ENCODE measurements around the gene YAF2. TPM values are rescaled to one million over a fixed set of nuclear protein-coding genes. Genes with fewer than 3 reads are reported as not detected.

YAF2 gene, protein sequence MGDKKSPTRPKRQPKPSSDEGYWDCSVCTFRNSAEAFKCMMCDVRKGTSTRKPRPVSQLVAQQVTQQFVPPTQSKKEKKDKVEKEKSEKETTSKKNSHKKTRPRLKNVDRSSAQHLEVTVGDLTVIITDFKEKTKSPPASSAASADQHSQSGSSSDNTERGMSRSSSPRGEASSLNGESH
- 10 to 100 TPM; 40.2 to 42.8 TPM for total RNA-seq
- polyA plus RNA-seq, result 10 to 100 TPM; 10.6 to 21.8 (median 12.7) TPM
- 35.5 to 69.4 (median 39.7) reads per million in 6 experiments for total RNA-seq

DNA sequence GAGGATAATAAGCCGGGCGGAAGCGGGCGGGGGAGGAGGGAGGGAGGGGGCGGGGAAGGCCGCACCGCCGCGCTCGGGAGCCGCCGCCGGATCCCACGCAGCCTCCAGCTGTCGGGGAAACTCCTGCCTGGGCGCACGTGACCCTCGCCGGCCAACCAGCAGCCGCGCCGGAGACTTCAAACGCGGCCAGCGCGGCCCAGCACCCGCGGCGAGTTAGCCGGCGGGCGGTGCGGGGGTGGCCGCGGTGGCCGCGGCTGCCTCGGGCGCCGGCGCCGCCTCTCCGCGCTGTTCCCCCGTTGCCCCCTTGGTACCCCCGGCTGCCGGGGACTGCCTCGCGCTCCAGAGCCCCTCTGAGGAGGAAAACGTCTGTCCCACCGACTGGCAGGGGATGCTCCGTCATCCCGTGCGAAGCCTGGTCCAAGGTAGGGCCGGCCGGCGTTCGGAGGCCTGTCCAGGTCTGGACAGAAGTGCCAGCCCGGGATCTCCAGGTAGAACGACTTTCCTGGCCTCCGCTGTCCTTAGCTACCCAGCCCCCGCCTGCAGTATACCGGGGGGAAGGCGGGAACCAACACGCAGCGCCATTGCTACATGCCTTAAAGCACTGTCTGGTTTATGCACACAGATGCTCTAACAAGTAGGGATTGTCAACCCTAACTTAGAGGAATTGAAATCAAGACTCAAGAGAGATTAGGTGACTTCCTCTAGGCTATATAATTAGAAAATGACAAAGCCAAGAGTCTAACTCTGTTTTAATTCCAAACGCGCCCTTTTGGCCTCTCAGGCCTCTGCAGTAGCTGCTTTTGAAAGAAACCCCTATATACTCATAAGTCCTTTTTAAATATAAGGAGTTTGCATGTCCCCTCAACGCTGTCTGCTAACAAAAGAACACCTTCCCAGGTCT lies at the start of gene YAF2:
Gene YAF2, minus strand, starts transcription at position 9 of the 901 bp plus-strand sequence. CDS start 68 bp downstream, outside the sequence.
- Mint-ChIP-seq H3K4me3 (peak within 1 kb of the TSS; percentile 87 to 98 (median 93)), H3K27ac (peak within 1 kb of the TSS; percentile 86 to 96 (median 95)), H3K36me3 (peaks cover 4 to 20% (median 7%) of the 10 kb centered on the region in 3 donors), H3K27me3 (no peaks in the 10 kb centered on the region), H3K9me3 (no peaks in the 10 kb centered on the region), H3K4me1 (peaks cover 17 to 42% (median 35%) of the 10 kb centered on the region in 4 donors)
- peak; percentile 73 to 88 (median 81) for DNase-seq
- ATAC-seq, result peak; percentile 84 to 85
- POLR2A ChIA-PET, result interaction anchor here (0.5 to 2.9 kb wide), 3 partner anchors 56 to 94 kb away, joined by 3 to 9 read pairs (median 4); partner anchors contain the start of gene GXYLT1

DNA sequence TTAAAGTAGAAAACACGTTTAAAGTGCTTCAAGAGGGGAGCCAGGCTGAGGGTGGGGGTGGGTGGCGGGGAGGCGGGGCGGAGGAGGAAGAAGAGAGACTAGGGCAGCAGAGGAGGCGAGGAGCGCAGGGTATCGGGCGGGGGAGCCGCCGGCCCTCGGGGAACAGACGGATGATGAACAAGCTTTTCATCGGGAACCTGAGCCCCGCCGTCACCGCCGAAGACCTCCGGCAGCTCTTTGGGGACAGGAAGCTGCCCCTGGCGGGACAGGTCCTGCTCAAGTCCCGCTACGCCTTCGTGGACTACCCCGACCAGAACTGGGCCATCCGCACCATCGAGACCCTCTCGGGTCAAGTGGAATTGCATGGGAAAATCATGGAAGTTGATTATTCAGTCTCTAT lies 48.7 kb upstream of the YAF2 start:
- no peak for ATAC-seq
- Mint-ChIP-seq H3K9me3 (no peaks in the 10 kb centered on the region), H3K36me3 (peaks cover 0 to 6% (median 0%) of the 10 kb centered on the region in 3 donors), H3K27me3 (peaks cover 0 to 14% (median 8%) of the 10 kb centered on the region in 5 donors), H3K27ac (no peak overlapping the region), H3K4me1 (peaks cover 2 to 7% (median 6%) of the 10 kb centered on the region in 4 donors), H3K4me3 (no peak overlapping the region)
- POLR2A ChIA-PET, result no interaction called here
- DNase-seq, result no peak

DNA sequence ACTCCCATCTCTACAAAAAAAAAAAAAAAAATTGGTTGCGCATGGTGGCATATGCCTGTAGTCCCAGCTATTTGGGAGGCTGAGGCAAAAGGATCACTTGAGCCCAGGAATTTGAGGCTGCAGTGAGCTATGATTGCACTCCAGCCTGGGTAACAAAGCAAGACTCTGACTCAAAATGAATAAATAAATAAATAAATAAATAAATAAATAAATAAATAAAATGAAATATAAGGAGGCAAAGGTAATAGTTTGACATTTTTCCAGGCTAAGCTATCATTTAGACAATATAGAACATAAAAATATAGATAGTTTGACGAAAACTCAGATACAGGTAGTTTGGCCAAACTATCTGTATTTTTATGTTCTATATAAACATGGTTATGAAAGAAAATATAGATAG lies 47.4 kb upstream of the YAF2 start:
- ATAC-seq (no peak), DNase-seq (no peak)
- Mint-ChIP-seq H3K9me3 (no peaks in the 10 kb centered on the region), H3K27ac (no peak overlapping the region), H3K36me3 (peaks cover 0 to 6% (median 0%) of the 10 kb centered on the region in 3 donors), H3K4me1 (peaks cover 2 to 7% (median 6%) of the 10 kb centered on the region in 4 donors), H3K4me3 (no peak overlapping the region), H3K27me3 (peaks cover 0 to 14% (median 8%) of the 10 kb centered on the region in 5 donors)
- POLR2A ChIA-PET, result no interaction called here

DNA sequence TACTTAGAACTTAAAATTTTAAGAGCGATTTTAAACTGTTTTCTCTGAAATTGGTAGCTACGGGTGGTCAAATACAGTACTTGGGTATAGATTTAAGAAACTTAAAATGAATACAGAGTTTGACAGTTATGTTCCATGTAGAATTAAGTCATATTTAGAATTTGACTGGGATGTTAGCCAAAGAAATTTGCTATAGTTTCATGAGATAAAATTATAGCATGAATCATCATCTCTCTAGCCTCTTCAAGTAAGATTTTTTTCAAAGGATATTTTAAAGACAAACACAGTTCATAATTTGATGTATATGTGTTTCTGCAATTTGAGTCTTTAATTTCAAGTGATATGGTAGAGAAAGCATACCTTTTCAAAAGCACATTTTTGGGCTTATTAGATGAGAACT lies 46.8 kb upstream of the YAF2 start:
- no peak for DNase-seq
- H3K9me3 Mint-ChIP-seq, result no peaks in the 10 kb centered on the region
- H3K4me1 Mint-ChIP-seq, result peaks cover 2 to 7% (median 6%) of the 10 kb centered on the region in 4 donors
- H3K27me3 Mint-ChIP-seq, result peaks cover 0 to 15% (median 8%) of the 10 kb centered on the region in 5 donors
- H3K4me3 Mint-ChIP-seq, result no peak overlapping the region
- no peak overlapping the region for H3K27ac Mint-ChIP-seq
- peaks cover 0 to 6% (median 0%) of the 10 kb centered on the region in 3 donors for H3K36me3 Mint-ChIP-seq
- POLR2A ChIA-PET, result no interaction called here
- no peak for ATAC-seq

DNA sequence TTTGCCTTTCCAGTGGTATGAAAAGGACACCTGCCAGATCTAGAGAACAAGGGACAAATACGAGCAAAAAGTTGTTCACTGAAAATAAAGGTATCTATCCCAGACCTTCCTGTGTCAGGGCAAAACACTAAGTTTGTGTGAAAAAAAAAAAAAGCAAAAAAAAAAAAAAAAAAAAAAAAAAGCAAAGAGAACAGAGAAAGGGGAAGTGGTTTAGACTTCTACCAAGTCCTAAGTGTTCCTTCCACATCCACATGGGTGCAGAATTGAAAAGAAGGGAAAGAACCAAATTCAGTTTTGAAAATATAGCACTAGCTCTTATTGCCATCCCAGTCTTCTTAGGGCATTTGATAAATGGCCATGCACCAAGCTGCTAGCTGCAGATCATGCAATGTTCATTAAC lies 46.1 kb upstream of the YAF2 start:
- H3K4me3 Mint-ChIP-seq, result no peak overlapping the region
- ATAC-seq, result no peak

DNA sequence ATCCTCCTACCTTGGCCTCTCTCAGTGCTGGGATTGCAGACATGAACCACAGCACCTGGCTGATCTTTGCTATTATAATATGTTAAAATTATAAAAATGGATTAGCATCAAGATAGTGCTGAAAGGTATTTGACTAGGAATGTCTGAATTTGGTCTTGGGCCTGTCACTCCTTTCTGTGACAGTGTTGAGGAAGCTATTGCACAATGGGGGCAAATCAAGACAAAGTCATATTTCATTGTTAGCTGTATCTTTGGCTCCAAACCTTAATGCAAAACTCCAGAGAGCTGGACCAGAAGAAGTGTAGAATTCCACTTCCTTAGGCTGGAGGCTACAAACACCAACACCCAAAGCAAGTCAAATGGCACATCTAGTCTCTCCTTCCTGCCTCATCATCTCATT lies 45.7 kb upstream of the YAF2 start:
- DNase-seq (no peak), ATAC-seq (no peak)
- Mint-ChIP-seq H3K4me3 (no peak overlapping the region), H3K27ac (peak overlapping the region in 1 of 10 donors; percentile 31), H3K4me1 (peaks cover 2 to 7% (median 6%) of the 10 kb centered on the region in 4 donors), H3K27me3 (peaks cover under 1 to 14% (median 6%) of the 10 kb centered on the region in 5 donors), H3K9me3 (no peaks in the 10 kb centered on the region), H3K36me3 (peaks cover 0 to 6% (median under 1%) of the 10 kb centered on the region in 3 donors)
- POLR2A ChIA-PET, result no interaction called here

More for the DNA sequence above, 46.1 kb upstream of the YAF2 start:
- Mint-ChIP-seq H3K9me3 (no peaks in the 10 kb centered on the region), H3K4me1 (peaks cover 2 to 7% (median 6%) of the 10 kb centered on the region in 4 donors), H3K27ac (peak overlapping the region in 1 of 10 donors; percentile 31), H3K36me3 (peaks cover 0 to 6% (median 0%) of the 10 kb centered on the region in 3 donors), H3K27me3 (peaks cover 0 to 14% (median 5%) of the 10 kb centered on the region in 5 donors)
- no peak for DNase-seq
- POLR2A ChIA-PET, result no interaction called here

DNA sequence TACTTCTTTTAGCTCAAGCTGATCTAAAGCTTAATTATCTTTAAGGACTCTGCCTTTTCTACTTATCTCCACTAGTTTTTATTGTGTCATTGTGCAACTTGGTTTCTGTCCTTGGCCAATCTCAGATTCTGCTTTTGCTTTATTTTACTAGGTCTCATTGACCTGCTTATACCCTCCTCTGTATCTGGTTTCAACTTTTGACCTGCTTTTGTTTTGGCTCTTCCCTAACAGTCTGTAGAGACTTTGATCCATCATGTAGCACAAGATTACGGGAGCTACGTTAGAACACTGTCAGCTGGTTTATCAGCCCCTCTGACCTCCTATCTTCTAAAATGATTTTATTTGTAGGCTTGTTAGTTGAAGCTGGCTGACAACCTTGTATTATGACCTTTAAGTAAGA lies 44.2 kb upstream of the YAF2 start:
- H3K27ac Mint-ChIP-seq, result no peak overlapping the region
- no peak for ATAC-seq
- no peaks in the 10 kb centered on the region for H3K9me3 Mint-ChIP-seq
- POLR2A ChIA-PET, result no interaction called here
- H3K36me3 Mint-ChIP-seq, result peaks cover 0 to 1% (median 0%) of the 10 kb centered on the region in 3 donors
- H3K4me1 Mint-ChIP-seq, result peaks cover 2 to 7% (median 6%) of the 10 kb centered on the region in 4 donors
- H3K27me3 Mint-ChIP-seq, result peaks cover 0 to 8% (median 3%) of the 10 kb centered on the region in 5 donors
- no peak overlapping the region for H3K4me3 Mint-ChIP-seq
- DNase-seq, result no peak

DNA sequence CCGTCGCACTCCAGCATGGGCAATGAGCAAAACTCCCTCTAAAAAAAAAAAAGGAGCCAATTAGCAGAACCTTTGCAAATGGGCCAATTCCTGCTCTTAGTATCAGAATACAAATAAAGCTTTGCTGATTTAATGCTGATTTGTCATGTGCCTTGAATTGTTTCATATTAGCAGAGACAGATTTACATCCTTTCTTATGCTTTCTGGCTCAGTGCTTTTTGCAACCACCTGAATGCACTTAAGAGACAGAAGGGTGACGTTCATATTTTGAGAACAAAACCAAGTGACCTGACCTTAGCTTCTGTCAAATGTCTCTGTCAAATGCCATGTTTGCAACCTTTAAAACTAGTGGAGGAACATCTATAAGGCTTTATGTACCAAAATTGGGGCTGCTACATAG lies 43.8 kb upstream of the YAF2 start:
- POLR2A ChIA-PET, result no interaction called here
- peaks cover 0 to 1% (median 0%) of the 10 kb centered on the region in 3 donors for H3K36me3 Mint-ChIP-seq
- no peak overlapping the region for H3K4me3 Mint-ChIP-seq
- H3K9me3 Mint-ChIP-seq, result no peaks in the 10 kb centered on the region
- ATAC-seq (no peak), DNase-seq (no peak)
- H3K4me1 Mint-ChIP-seq, result peaks cover 2 to 7% (median 6%) of the 10 kb centered on the region in 4 donors
- H3K27me3 Mint-ChIP-seq, result peaks cover 0 to 8% (median 3%) of the 10 kb centered on the region in 5 donors
- H3K27ac Mint-ChIP-seq, result no peak overlapping the region

DNA sequence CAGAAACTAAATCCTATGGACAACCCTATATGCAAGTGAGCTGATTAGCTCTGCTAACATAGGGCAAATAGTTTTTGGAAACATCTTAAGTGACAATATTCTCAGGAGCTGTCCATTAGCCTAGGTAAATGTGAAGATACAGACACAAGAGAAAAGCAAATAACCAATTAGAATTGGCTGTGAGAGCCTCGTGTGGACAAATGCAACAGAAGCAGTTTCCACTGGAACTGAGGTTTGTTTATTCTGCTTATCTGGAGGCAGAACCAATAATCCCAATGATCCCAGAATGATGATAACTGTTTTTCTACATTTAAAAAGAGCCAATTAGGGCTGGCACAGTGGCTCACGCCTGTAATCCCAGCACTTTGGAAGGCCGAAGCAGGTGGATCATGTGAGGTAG lies 43.2 kb upstream of the YAF2 start:
- Mint-ChIP-seq H3K9me3 (no peaks in the 10 kb centered on the region), H3K4me3 (no peak overlapping the region), H3K27me3 (peaks cover 0 to 8% (median 3%) of the 10 kb centered on the region in 5 donors), H3K36me3 (peaks cover 0 to 1% (median 0%) of the 10 kb centered on the region in 3 donors), H3K4me1 (peaks cover 2 to 7% (median 6%) of the 10 kb centered on the region in 4 donors), H3K27ac (peak overlapping the region in 1 of 10 donors; percentile 13)
- DNase-seq (no peak), ATAC-seq (no peak)
- POLR2A ChIA-PET, result no interaction called here

DNA sequence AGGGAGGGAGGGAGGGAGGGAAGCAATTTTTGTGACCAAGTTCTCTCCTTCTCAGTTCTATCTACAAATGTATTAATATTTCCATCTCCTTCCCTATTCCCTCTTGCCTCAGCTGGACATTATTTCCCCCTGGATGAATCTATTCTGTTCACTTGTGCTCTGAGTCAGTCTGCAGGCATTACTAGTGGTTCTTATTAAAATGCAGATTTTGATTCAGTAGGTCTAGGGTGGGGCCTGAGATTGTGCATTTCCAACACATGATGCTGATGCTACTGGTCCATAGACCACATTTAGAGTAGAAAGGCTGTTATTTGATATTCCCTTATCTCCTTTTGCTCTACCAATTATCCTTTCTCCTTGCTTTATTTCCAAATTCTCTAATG lies 40.1 kb upstream of the YAF2 start:
- peaks cover 0 to 9% (median 4%) of the 10 kb centered on the region in 5 donors for H3K27me3 Mint-ChIP-seq
- no peaks in the 10 kb centered on the region for H3K9me3 Mint-ChIP-seq
- DNase-seq, result no peak
- H3K4me3 Mint-ChIP-seq, result no peak overlapping the region
- POLR2A ChIA-PET, result no interaction called here
- no peak overlapping the region for H3K27ac Mint-ChIP-seq
- no peaks in the 10 kb centered on the region for H3K4me1 Mint-ChIP-seq
- ATAC-seq, result no peak
- peaks cover 0 to 4% (median 1%) of the 10 kb centered on the region in 3 donors for H3K36me3 Mint-ChIP-seq

DNA sequence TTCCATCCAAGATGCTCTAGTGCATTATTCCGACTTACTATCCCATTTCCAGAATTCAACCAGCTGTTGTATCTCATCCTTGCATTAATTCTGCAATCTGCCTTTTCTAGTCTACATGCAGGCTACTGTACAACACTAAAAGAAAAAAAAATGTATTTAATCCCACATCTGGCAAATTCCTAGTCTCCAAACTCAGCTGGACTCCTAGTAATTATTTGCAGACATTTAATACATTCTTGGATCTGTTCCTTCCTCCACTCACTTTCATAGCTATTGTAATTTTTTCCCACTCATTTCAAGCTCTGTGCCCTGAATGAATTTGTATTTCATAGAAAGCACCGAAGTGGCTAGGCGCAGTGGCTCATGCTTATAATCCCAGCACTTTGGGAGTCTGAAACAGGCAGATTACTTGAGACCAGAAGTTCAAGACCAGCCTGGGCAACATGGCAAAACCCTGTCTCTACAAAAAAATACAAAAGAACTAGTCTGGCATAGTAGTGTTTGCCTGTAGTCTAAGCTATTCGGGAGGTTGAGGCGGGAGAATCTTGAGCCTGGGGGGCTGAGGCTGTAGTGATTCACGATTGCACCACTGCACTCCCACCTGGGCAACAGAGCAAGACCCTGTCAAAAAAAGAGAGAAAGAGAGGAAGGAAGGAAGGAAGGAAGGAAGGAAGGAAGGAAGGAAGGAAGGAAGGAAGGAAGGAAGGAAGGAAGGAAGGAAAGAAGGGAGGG lies 39.5 kb upstream of the YAF2 start:
- DNase-seq (no peak), ATAC-seq (no peak)
- H3K4me3 Mint-ChIP-seq, result no peak overlapping the region
- H3K36me3 Mint-ChIP-seq, result peaks cover 0 to 6% (median 1%) of the 10 kb centered on the region in 3 donors
- peaks cover 0 to 10% (median 5%) of the 10 kb centered on the region in 5 donors for H3K27me3 Mint-ChIP-seq
- POLR2A ChIA-PET, result no interaction called here
- peaks cover 0 to 3% (median 0%) of the 10 kb centered on the region in 9 donors for H3K9me3 Mint-ChIP-seq
- no peak overlapping the region for H3K27ac Mint-ChIP-seq
- peaks cover 0 to 1% (median 0%) of the 10 kb centered on the region in 4 donors for H3K4me1 Mint-ChIP-seq

DNA sequence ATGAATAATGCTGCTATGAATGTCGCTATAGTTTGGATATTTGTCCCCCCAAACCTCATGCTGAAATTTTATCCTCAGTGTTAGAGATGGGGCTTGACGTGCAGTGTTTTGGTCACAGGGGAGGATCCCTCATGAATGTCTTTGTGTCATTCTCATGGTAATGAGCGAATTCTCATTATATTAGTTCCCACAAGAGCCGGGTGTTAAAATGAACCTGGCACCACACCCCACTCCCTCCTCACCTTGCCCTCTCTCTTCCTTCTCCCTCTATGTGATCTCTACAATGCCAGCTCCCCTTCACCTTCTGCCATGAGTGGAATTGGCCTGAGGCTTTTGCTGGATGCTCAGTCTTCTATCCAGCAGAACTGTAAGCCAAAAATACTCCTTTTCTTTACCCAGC lies 37.5 kb upstream of the YAF2 start:
- POLR2A ChIA-PET, result no interaction called here
- peaks cover 0 to 4% (median 0%) of the 10 kb centered on the region in 9 donors for H3K9me3 Mint-ChIP-seq
- peaks cover 0 to 18% (median 12%) of the 10 kb centered on the region in 5 donors for H3K27me3 Mint-ChIP-seq
- no peak for DNase-seq
- H3K27ac Mint-ChIP-seq, result no peak overlapping the region
- peaks cover 0 to 8% (median 1%) of the 10 kb centered on the region in 3 donors for H3K36me3 Mint-ChIP-seq
- ATAC-seq, result no peak
- peaks cover 4 to 8% (median 6%) of the 10 kb centered on the region in 4 donors for H3K4me1 Mint-ChIP-seq
- H3K4me3 Mint-ChIP-seq, result no peak overlapping the region

Measured in naive thymus-derived CD8-positive, alpha-beta T cell (primary cell).